GM23248 (cell line): ENCODE results near the gene CEACAM21.

ENCODE experiments used
- EZH2 ChIP-seq: fragments of 200-600 bp; sonication (generic); IDR thresholded peaks from 2 replicates; pipeline ENCODE4 v1.6.1; 2018; ENCODE audit warnings: antibody characterized with exemption, mild to moderate bottlenecking; ENCODE audit not compliant: insufficient read depth, poor library complexity, severe bottlenecking
- EZH2phosphoT487 ChIP-seq: fragments of 200-600 bp; sonication (generic); IDR thresholded peaks from 2 replicates; pipeline ENCODE4 v1.6.1; 2018; ENCODE audit warnings: antibody characterized with exemption, moderate library complexity, mild to moderate bottlenecking, low read depth; ENCODE audit not compliant: insufficient read depth

- TF ChIP-seq EZH2, result no peak
- no peak for TF ChIP-seq EZH2phosphoT487
Measured at GRCh38 chr19:41604831-41605230, 28.9 kb downstream of the CEACAM21 start.
